22Rv1 (cell line): ENCODE results near the gene NEK10.

ENCODE experiments used
- CTCF ChIP-seq: fragments of 450-650 bp; IDR thresholded peaks from 2 replicates; pipeline ENCODE4 v1.5.1; 2017; ENCODE audit warnings: mild to moderate bottlenecking
- ZFX ChIP-seq: fragments of 450-650 bp; IDR thresholded peaks from 2 replicates; pipeline ENCODE4 v1.6.1; 2017; ENCODE audit warnings: antibody characterized with exemption, borderline replicate concordance

- TF ChIP-seq CTCF = no peak
- no peak for TF ChIP-seq ZFX
Measured at GRCh38 chr3:27384191-27384590, 15.0 kb upstream of the NEK10 start.
